HCT116 (cell line): Measurements from ENCODE around the gene THOP1.

Experiments
- CTCF ChIP-seq, 3 experiments: fragments of 200-600 bp in 1 of 3; sonication (generic) in 1 of 3; IDR thresholded peaks in 2 of 3; conservative IDR thresholded peaks in 1 of 3; 2 replicates each; pipeline ENCODE4 v1.5.1; 2012 to 2017; ENCODE audit warnings: low read depth in 2 of 3, low read length in 2 of 3, antibody characterized with exemption in 1 of 3, borderline replicate concordance in 1 of 3, control low read depth in 1 of 3, mild to moderate bottlenecking in 1 of 3, mixed read lengths in 1 of 3, mixed run types in 1 of 3, moderate library complexity in 1 of 3; ENCODE audit not compliant: insufficient read depth in 1 of 3
- EZH2 ChIP-seq: fragments of 200-600 bp; sonication (generic); IDR thresholded peaks from 2 replicates; pipeline ENCODE4 v1.6.1; 2017; ENCODE audit warnings: antibody characterized with exemption, mixed run types
- FOSL1 ChIP-seq: IDR thresholded peaks from 2 replicates; pipeline ENCODE4 v1.6.1; 2012; ENCODE audit warnings: low read depth
- POLR2A ChIP-seq: IDR thresholded peaks from 2 replicates; pipeline ENCODE4 v1.7.0; 2011; ENCODE audit warnings: borderline replicate concordance; ENCODE audit not compliant: insufficient read depth, insufficient read length; ENCODE audit errors: extremely low read depth
- RAD21 ChIP-seq: IDR thresholded peaks from 2 replicates; pipeline ENCODE4 v1.6.1; 2012; ENCODE audit warnings: low read depth, mild to moderate bottlenecking

- TF ChIP-seq POLR2A (no peak), CTCF (IDR thresholded peaks at IDR 0.05 in 2 of 3, conservative IDR thresholded peaks at IDR 0.05 in 1 of 3; ENCODE audit: borderline replicate concordance in 1 of 3, insufficient read depth in 1 of 3, low read depth in 2 of 3, low read length in 2 of 3) (no peak), FOSL1 (no peak), EZH2 (no peak), RAD21 (no peak)
Observed at GRCh38 chr19:2790194-2790556, 4.9 kb downstream of the THOP1 start.
